ENCODE results near the gene RBM10. TPM values are rescaled to one million over a fixed set of nuclear protein-coding genes. Genes with fewer than 3 reads are reported as not detected.

Gene RBM10
- total and polyA plus RNA-seq, 2 experiments from 2014 or later = 39.5 to 101 TPM

DNA sequence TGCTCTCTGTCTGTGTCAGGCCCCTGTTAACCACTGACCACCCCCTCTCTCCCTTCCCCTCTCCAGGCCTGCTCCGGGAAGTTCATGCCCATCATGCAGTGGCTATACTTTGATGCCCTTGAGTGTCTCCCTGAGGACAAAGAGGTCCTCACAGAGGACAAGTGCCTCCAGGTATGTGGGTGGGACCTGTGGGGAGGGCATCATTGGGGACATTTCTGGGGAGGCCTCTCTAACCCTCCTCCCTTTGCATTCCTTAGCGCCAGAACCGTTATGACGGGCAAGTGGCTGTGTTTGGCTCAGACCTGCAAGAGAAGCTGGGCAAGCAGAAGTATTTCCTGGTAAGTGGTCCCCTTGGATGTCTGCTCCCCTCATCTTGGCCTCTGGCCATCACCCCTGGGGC is 57.9 kb downstream of the RBM10 start:
- peaks cover 10% of the 10 kb centered on the region; the same call in 1 of the 2 replicates for H4K20me1 ChIP-seq (replicated peaks; ENCODE audit: insufficient read depth)
- H3K79me2 ChIP-seq (replicated peaks; ENCODE audit: insufficient read depth) = peaks cover 2% of the 10 kb centered on the region
- DNase-seq (ENCODE audit: low spot score) (no peak), ATAC-seq (no peak)
- Mint-ChIP-seq H3K4me3 (no peak overlapping the region), H3K27me3 (ENCODE audit: insufficient read depth, low read depth, poor library complexity) (peaks cover 9% of the 10 kb centered on the region), H3K27ac (no peak overlapping the region), H3K4me1 (peaks cover 11% of the 10 kb centered on the region; the same call in 2 of the 3 replicates), H3K36me3 (ENCODE audit: low read depth) (peaks cover 98% of the 10 kb centered on the region), H3K9me3 (no peaks in the 10 kb centered on the region)
- no peaks in the 10 kb centered on the region for H3K9me2 ChIP-seq (ENCODE audit: insufficient read depth)
- TF ChIP-seq JUNB (IDR thresholded peaks at IDR 0.05; ENCODE audit: unreplicated experiment) = no peak
- no peak overlapping the region for H3K4me3 ChIP-seq
- no peak overlapping the region for H3K27ac ChIP-seq (ENCODE audit: low read depth)
- no peaks in the 10 kb centered on the region for H3K27me3 ChIP-seq (ENCODE audit: insufficient read depth)
- H3K4me1 ChIP-seq (ENCODE audit: insufficient read depth) = no peaks in the 10 kb centered on the region
- peaks cover 38% of the 10 kb centered on the region for H3K36me3 ChIP-seq (ENCODE audit: insufficient read depth)
- H3K4me2 ChIP-seq = no peak overlapping the region
- H2AFZ ChIP-seq = no peak overlapping the region
- H3F3A ChIP-seq (replicated peaks; ENCODE audit: low read depth) = no peaks in the 10 kb centered on the region

DNA sequence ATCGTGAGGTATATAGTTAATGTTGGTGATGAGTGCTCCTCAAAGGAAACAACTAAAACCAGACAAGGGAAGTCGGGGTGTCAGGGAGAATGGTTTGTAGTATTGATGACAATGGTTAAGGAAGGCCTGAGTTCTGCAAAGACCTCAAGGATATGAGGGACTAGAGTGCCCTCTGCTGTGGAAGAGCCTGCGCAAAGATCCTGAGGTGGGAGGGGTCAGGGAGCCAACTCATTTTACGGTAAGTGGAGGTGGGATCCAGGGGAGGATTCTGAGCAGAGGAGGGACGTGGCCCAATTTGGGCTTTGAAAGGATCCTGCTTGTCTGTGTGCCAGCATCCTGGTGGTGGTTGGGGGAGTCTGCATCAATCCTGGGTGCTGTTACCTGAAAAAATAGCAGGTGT is 59.9 kb downstream of the RBM10 start:
- peaks cover 92% of the 10 kb centered on the region for H3K36me3 Mint-ChIP-seq (ENCODE audit: low read depth)
- H3K79me2 ChIP-seq (replicated peaks; ENCODE audit: insufficient read depth) = no peaks in the 10 kb centered on the region
- no peak overlapping the region for H3K27ac ChIP-seq (ENCODE audit: low read depth)
- peaks cover 10% of the 10 kb centered on the region; the same call in 1 of the 2 replicates for H4K20me1 ChIP-seq (replicated peaks; ENCODE audit: insufficient read depth)
- no peaks in the 10 kb centered on the region for H3K9me3 Mint-ChIP-seq
- no peaks in the 10 kb centered on the region for H3K4me1 ChIP-seq (ENCODE audit: insufficient read depth)
- DNase-seq (ENCODE audit: low spot score) (no peak), ATAC-seq (peak; percentile 35; the same call in 2 of the 3 replicates)
- H3K4me1 Mint-ChIP-seq = no peaks in the 10 kb centered on the region
- H3K4me2 ChIP-seq = no peak overlapping the region
- peaks cover 2% of the 10 kb centered on the region for H3K27me3 Mint-ChIP-seq (ENCODE audit: insufficient read depth, low read depth, poor library complexity)
- TF ChIP-seq JUNB (IDR thresholded peaks at IDR 0.05; ENCODE audit: unreplicated experiment) (no peak), POLR2AphosphoS5 (IDR thresholded peaks at IDR 0.05; ENCODE audit: low read depth) (no peak), EZH2phosphoT487 (IDR thresholded peaks at IDR 0.05; ENCODE audit: unreplicated experiment) (no peak)
- TF ChIP-seq, protein P1, sequence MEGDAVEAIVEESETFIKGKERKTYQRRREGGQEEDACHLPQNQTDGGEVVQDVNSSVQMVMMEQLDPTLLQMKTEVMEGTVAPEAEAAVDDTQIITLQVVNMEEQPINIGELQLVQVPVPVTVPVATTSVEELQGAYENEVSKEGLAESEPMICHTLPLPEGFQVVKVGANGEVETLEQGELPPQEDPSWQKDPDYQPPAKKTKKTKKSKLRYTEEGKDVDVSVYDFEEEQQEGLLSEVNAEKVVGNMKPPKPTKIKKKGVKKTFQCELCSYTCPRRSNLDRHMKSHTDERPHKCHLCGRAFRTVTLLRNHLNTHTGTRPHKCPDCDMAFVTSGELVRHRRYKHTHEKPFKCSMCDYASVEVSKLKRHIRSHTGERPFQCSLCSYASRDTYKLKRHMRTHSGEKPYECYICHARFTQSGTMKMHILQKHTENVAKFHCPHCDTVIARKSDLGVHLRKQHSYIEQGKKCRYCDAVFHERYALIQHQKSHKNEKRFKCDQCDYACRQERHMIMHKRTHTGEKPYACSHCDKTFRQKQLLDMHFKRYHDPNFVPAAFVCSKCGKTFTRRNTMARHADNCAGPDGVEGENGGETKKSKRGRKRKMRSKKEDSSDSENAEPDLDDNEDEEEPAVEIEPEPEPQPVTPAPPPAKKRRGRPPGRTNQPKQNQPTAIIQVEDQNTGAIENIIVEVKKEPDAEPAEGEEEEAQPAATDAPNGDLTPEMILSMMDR (conservative IDR thresholded peaks at IDR 0.05; ENCODE audit: low read depth in 2 of 2) = peak in 1 of 2 experiments; percentile 33; a peak in 1 of 4 replicates
- no peak overlapping the region for H3K4me3 ChIP-seq
- no peak overlapping the region for H2AFZ ChIP-seq
- H3K36me3 ChIP-seq (ENCODE audit: insufficient read depth) = peaks cover 32% of the 10 kb centered on the region
- H3K27ac Mint-ChIP-seq = no peak overlapping the region
- no peaks in the 10 kb centered on the region for H3K9me2 ChIP-seq (ENCODE audit: insufficient read depth)
- no peaks in the 10 kb centered on the region for H3K27me3 ChIP-seq (ENCODE audit: insufficient read depth)
- no peak overlapping the region for H3K4me3 Mint-ChIP-seq
- H3F3A ChIP-seq (replicated peaks; ENCODE audit: low read depth) = no peaks in the 10 kb centered on the region

DNA sequence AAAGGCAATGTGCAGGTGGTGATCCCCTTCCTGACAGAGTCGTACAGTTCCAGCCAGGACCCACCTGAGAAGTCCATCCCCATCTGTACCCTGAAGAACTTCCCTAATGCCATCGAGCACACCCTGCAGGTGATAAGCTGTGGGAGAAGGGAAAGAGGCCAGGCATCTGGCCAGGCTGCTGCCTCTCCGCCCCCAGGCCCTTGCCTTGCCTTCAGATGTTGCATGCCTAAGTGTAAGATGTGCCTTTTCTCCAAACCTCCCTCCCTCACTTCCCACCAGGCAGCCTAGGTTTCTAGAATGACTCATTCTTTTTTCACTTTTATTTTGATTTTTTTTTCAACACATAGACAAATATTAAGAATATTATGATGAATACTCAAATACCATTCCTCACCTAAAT is 61.3 kb downstream of the RBM10 start:
- H3K27ac Mint-ChIP-seq = no peak overlapping the region
- H3K9me2 ChIP-seq (ENCODE audit: insufficient read depth) = no peaks in the 10 kb centered on the region
- peaks cover 10% of the 10 kb centered on the region; the same call in 1 of the 2 replicates for H4K20me1 ChIP-seq (replicated peaks; ENCODE audit: insufficient read depth)
- H3K4me2 ChIP-seq = no peak overlapping the region
- H3K4me1 Mint-ChIP-seq = no peaks in the 10 kb centered on the region
- H3K27me3 Mint-ChIP-seq (ENCODE audit: insufficient read depth, low read depth, poor library complexity) = peaks cover 1% of the 10 kb centered on the region
- no peaks in the 10 kb centered on the region for H3F3A ChIP-seq (replicated peaks; ENCODE audit: low read depth)
- no peaks in the 10 kb centered on the region for H3K79me2 ChIP-seq (replicated peaks; ENCODE audit: insufficient read depth)
- TF ChIP-seq STAT1 (IDR thresholded peaks at IDR 0.05; ENCODE audit: unreplicated experiment) = no peak
- H3K27ac ChIP-seq (ENCODE audit: low read depth) = no peak overlapping the region
- H3K27me3 ChIP-seq (ENCODE audit: insufficient read depth) = no peaks in the 10 kb centered on the region
- H2AFZ ChIP-seq = no peak overlapping the region
- H3K4me3 Mint-ChIP-seq = no peak overlapping the region
- peaks cover 92% of the 10 kb centered on the region for H3K36me3 Mint-ChIP-seq (ENCODE audit: low read depth)
- no peak for DNase-seq (ENCODE audit: low spot score)
- no peaks in the 10 kb centered on the region for H3K4me1 ChIP-seq (ENCODE audit: insufficient read depth)
- no peak for ATAC-seq
- peaks cover 33% of the 10 kb centered on the region for H3K36me3 ChIP-seq (ENCODE audit: insufficient read depth)
- no peaks in the 10 kb centered on the region for H3K9me3 Mint-ChIP-seq
- no peak overlapping the region for H3K4me3 ChIP-seq

All from GM23338 (cell line).